Stimulated activated naive CD8-positive, alpha-beta T cell treated with anti-CD3 and anti-CD28 coated beads, Interleukin-15, Interleukin-2, amounts not matched to agents 100 U/mL and 50 U/mL, for 24 hours (primary cell): ENCODE data around the gene MACF1.
"Not testable (repeated sequence)": the region's sequence is repeated elsewhere in the genome, so short reads cannot be mapped to it uniquely, and the experiment has no call there.

ENCODE experiments used
- ATAC-seq: fragments of 150-1000 bp; cut with Tn5 transposase; one replicate; pipeline ENCODE4 v1.10.0; 2021
- DNase-seq: peaks from one replicate; pipeline ENCODE4 v3.0.0; 2021

The MACF1 gene

DNA sequence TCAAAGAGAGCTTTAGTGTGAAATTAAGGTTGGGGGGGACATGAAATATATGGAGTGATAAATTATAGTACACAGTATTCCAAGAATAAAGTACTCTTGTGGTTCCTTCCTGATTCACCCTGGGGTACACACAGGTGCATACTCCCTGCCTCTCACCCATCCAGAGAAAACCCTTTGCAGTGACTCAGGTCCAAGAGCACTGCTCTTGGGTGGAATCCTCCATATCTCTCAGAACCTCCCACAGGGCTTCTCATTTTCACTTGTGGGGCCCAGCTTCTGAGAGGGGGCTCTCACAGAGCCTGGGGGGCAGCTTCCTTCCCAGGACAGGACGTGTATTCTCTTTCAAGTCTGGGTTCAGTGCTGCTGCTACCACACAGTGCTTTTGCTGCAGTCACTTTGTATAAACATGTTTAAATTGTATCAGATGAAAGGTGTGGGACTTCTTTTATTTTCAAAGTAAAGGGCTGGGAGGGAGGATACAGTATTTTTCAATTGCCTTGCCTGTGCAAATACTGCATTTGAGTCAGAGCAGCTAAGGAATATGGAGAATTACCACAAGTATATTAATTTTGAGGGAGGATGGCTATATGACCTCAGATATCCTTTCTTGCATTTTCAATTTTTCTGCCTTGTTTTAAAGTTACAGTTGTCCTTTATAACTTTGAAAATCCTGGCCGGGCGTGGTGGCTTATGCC, 262.1 kb downstream of the MACF1 start:
- DNase-seq (no peak), ATAC-seq (no peak)

DNA sequence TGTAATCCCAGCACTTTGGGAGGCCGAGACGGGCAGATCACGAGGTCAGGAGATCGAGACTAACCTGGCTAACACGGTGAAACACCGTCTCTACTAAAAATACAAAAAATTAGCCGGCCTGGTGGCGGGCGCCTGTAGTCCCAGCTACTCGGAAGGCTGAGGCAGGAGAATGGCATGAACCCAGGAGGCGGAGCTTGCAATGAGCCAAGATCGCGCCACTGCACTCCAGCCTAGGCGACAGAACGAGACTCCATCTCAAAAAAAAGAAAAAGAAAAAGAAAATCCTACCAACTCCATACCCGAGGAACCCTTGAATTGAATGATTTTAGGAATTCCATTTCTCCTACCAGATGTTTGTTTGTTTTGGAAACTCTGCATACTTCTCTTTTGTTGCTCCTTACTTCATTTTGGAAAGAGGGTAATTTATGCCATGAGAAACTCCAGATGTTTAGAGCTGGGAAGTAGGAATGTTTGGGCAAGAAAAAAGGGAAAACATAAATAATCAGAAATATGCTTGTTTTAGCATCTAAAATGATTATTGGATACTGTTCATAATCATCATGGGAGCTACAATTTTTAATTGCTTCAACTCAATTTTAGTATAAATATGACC, 262.7 kb downstream of the MACF1 start:
- not testable (repeated sequence) for ATAC-seq, DNase-seq

DNA sequence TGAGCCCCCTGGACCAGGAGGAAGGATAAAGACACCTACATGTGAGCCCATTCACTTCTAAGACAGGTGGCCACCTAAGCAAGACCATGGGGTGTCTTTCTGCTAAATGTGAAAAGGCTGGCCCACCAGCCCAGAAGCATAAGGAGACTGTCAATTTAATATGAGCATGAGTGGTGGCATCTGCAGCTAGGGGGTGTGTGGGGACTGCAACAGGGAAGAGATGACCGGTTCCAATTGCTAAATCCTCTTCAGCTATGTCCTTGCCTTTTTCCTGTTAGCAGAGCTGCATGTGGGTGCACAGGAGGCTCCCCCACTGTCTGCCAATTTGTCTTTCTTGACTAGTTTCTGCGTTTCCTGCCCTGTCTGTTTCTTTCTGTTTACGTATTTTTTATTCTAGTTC, 264.7 kb downstream of the MACF1 start:
- no peak for ATAC-seq

DNA sequence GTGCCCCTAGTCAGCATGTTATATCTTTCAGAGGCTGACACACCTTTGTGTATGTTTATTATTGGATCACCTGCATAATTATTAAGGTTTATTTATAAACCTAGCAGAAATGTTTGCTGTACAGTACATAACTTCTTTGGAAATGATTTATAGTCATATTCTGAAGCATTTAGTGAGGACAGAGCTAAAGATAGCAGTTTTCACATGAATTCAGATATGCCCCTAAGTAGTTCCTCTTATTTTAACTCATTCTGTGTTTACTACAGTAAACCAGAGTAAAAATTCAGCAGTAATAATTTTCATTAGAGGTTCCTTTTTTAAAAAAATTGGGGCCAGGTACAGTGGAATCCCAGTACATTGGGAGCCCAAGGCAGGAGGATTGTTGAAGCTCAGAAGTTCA, 265.5 kb downstream of the MACF1 start:
- no peak for ATAC-seq
- no peak for DNase-seq

More for the DNA sequence above, 264.7 kb downstream of the MACF1 start:
- DNase-seq, result no peak

DNA sequence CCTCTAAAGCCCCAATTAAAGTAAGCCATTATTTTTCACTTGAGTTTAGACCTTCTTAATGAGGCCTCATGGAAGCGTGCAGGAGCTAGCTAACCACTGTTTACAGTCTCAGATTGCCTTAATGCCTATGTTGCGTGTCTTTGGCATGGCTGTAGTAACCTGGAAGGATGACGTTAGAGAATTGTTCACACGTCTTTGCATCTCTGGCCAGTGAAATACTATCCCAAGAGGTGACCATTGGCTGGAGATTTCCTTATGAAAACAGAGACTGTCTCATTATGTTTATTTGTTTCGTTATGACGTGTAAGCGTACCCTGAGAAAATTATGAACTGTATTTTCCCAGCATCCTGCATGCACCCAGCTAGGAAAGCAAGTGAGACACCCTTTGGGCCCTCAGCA, 268.3 kb downstream of the MACF1 start:
- DNase-seq, result no peak

DNA sequence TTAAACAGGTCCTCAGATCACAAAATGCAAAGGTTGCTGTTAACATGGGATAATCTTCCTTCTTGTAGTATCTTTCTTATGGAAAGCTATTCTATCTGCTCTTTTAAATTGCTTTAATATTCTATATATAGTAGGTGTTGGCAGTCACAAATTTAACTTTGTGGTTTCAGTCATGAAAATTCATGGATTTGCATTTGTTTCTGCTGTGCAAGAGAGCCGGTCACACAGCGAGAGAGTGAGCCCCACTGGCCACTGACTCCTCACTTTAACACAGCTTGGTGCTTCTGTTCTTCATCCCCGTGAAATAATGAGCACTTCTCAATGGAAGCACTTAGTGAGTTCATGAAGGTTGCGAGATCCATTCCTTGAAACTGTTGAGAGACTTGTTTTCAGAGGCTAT, 268.8 kb downstream of the MACF1 start:
- DNase-seq (no peak), ATAC-seq (no peak)

More for the DNA sequence above, 268.3 kb downstream of the MACF1 start:
- no peak for ATAC-seq

DNA sequence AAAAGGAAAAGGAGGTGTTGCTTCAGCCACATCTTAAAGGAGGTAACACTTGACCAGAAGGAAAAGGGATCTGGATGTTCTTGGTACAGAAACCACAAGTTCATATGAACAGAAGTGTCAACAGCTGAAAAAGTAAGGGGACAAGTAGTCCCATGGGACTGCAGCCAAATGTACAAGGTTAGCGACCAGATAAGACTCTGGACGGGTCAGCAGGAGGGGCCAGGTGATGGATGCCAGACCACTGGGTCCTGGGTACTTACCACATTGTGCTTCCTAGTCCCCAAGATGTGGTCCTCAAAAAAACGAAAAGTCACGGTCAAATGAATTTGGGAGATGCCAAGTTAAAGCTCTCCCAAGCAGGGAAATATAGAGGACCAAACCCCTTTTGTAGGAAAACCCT, 270.3 kb downstream of the MACF1 start:
- no peak for DNase-seq
- no peak for ATAC-seq

DNA sequence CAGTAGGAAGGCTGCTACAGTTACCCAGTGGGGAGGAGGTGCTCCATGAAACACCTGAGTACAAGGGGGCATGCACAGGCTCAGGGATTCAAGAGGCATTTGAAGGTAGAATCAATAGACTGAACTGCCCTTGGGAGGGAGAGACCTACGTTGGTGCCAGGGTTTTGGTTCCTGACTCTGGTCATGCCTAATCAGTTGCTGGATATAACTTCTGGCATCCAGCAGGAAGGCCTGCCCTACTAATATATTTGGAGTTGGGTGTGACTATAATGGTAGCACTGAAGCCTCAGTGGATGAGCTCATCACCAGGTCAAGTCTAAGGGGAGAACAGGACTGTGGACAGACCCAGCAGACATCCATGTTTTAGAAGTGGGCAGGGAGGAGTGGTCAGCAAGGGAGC, 271.1 kb downstream of the MACF1 start:
- DNase-seq, ATAC-seq: not testable (repeated sequence)

DNA sequence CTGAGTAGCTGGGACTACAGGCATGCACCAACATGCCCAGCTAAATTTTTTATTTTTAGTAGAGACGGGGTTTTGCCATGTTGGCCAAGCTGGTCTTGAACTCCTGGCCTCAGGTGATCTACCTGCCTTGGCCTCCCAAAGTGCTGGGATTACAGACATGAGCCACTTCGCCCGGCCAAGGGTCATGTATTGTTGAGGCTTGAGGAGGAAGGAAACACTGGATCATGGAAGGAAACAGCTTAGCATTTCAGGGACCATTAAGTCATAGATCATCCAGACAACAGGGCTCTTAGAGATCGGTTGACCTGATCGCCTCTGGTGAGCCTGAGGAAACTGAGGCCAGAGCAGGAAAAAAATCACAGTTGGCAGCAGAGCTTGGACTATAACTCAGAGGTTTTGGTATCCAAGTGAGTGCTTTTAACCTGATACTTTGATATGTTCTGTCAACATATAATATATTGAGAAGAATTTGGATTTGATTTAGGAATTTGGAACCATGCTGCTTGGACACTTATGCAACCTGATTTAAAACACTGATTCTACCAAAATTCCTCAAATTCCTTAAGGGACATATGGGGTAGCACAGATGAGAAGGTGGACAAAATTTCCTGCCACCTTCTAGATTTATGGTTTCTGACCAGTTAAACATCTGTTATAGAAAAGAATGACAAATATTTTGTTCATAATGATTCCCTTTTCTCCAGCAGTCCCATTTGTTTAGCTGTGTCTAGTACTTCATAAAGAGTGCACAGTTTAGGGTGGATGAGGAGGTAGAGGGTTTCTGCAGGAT, 273.8 kb downstream of the MACF1 start:
- DNase-seq (no peak), ATAC-seq (no peak)

DNA sequence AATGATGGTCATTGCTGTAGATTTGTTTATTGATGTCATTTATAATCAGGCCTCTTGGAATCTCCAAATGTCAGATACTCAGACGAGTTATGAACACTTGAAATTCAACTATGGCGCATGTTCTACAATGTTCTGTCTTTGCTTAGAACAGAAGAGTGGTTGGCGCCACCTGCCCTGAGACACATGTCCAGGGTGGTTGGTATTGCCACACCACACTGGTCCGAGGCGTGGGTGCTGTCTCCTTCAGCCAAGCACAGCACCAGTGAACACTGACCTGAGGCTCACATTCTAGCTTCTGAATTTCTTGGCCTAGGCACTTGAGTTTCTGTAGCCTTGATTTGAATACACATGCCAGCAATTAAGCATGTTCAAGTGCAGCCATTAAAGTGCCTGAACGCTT, 276.8 kb downstream of the MACF1 start:
- no peak for ATAC-seq
- no peak for DNase-seq

DNA sequence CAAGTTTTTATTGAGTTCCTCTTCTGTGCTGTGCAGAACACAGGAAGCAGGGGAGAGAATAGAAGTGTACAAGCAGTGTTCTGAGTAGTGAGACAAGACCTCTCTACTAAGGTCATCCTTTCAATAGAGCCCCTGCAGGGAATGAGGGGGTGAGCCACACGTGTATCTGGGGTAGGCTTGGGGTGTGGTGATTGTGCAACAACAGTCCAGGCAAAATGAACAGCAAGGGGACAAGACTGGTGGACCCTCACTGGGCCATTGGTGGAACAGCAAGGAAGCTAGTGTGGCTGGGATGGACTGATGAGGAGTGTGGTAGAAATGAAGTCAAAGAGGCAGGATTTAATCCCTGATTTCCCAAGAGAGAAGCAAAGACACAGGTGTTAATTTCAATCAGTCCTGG, 278.8 kb downstream of the MACF1 start:
- ATAC-seq, result no peak

DNA sequence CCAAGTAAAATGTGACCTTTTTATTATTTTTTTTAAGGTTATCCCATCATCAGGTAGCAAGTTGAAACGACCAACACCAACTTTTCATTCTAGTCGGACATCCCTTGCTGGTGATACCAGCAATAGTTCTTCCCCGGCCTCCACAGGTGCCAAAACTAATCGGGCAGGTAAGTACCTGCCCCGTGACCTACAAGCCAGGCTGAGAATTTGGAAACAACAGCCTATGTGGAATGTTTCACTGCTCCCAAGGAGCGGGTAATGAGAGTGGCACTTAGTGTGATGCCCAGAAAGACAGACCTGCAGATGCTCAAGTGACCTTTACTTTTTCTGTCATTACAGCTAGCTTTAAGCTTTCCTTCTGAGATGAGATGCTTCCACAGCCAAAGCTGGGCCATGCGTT, 280.1 kb downstream of the MACF1 start:
- ATAC-seq (no peak), DNase-seq (no peak)

More for the DNA sequence above, 278.8 kb downstream of the MACF1 start:
- DNase-seq, result no peak

DNA sequence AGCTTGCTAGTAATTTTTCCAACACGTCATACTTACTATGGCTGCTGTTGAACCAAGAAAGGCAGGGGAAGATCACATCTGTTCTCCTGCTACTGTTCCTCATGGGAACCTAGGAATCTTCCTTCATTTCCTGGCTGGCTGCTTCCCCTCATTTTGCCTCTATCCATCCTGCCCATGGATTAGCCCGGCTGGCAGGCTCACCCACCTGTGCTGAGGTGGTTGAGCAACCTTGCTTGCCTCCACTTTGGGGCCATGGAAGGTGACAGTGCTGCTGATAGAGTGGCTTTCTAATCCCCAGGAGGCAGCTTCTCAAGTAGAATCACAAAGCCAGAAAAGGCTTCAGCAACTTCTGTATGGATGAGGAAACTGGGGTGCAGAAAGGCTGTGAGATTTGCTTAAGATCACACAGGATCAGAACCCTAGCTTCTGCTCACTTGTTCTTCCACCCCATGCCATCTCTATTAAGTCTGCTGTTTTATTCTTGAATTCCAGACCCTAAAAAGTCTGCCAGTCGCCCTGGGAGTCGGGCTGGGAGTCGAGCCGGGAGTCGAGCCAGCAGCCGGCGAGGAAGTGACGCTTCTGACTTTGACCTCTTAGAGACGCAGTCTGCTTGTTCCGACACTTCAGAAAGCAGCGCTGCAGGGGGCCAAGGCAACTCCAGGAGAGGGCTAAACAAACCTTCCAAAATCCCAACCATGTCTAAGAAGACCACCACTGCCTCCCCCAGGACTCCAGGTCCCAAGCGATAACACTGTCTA, 280.7 kb downstream of the MACF1 start:
- no peak for DNase-seq
- no peak for ATAC-seq

DNA sequence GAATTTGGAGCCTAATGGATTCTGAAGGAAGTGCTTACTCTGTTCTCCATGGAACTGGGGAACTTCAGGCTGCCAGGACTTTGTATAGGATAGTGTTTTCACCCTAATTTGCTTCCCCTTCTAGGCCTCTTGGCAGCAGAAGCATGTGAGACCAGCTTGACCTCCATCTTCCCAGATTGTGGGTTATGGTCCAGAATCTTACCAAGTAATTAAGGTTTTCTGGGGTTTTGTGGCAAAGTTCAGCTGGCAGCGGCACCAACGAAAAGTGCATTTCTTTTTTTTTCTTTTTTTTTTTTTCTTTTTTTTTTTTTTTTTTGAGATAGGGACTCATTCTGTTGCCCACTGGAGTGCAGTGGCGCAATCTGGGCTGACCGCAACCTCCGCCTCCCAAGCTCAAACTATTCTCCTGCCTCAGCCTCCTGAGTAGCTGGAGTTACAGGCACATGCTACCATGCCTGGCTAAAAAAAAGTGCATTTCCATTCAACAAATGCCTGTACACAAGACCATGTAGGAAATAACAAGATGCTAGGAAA, 283.6 kb downstream of the MACF1 start:
- DNase-seq, result no peak
- ATAC-seq, result no peak

DNA sequence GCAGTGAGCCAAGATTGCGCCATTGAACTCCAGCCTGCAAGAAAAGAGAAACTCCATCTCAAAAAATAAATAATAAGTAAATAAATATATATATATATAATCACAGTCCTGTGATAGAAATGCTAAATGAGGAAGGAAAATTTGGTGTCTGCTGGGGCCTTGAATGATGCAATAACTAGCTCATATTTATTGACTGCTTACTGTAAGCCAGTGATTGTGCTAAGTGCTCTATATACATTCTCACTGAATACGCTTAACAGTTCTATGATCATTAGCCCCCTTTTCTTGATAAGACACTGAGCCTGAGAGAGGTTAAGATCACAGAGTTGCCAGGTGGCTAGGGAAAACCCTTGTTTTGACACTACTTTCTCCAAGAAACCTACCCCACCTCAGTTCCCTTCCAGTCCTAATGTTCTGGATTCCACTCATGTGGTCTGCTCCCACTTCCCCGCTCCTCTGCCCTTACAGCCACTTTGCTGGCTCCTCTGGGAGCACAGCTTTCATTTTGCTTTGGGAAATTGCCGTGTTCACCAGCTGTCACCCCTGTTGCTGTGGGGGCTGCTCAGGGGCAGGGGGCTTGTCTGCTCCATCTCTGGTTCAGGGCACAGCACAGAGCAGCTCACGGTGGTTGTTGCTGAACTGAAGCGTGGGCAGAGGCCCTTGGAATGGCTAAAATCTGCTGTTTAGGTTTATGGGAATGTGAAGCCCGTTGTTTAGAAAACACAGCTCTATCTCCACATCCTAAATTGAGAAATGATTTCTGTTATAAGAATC, 284.5 kb downstream of the MACF1 start:
- no peak for DNase-seq
- no peak for ATAC-seq

DNA sequence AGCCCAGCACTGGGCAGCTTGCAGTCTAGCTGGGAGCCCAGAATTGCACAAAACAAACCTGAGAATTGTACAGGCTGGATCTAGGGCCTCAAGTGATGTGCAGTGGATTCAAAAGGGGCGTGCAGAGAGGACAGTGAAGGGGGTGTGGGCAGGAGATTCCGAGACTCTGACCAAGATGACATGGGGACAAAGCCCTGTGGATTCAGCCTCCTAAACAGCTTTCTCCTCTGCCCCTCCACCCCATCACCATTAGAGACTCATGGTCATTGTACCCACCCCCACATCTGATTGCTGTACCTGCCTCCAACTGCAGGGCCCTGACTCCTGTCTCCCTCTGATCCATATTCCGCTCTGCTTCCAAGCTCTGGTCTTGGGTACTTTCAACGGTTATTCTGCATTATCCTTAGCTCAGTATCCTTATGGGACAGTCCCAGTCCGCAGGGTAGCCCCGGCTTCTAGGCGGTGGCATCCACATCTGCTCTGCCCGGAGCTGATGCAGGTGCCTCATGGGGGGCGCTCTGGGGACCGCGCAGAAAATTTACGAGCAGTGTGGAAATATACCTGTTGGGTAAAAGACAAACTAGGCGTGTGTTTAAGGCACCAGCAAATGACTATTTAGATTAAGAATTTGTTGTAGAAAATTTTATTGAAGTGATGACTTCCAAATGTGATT, 285.2 kb downstream of the MACF1 start:
- no peak for DNase-seq
- no peak for ATAC-seq

DNA sequence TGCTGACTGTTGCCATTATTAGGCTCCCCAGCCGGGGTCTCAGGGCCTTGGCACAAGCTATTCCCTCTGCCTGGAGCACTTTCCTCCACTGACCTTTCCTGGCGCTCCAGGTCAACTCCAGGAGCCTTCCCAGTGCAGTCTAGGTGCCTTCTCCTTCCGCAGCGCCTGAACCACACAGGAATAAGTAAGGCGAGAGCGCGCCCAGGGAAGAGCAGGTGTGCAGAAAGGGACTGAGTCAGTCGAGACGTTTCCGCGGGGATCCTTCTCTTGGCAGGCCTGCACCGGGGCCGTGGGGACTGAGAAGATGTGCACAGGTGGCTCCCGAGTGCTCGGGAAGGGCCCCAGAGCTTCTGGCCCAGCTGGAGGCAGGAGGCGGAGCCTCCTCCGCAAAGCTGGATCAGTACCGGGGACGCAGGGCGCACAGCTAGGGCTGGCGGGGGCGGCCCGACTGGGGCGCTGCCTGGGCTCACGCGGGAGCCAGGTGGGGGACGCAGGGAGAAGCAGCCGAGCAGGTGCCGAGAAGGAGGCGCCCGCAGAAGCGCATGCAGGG, 286.2 kb downstream of the MACF1 start:
- DNase-seq (peak; percentile 20), ATAC-seq (no peak)

DNA sequence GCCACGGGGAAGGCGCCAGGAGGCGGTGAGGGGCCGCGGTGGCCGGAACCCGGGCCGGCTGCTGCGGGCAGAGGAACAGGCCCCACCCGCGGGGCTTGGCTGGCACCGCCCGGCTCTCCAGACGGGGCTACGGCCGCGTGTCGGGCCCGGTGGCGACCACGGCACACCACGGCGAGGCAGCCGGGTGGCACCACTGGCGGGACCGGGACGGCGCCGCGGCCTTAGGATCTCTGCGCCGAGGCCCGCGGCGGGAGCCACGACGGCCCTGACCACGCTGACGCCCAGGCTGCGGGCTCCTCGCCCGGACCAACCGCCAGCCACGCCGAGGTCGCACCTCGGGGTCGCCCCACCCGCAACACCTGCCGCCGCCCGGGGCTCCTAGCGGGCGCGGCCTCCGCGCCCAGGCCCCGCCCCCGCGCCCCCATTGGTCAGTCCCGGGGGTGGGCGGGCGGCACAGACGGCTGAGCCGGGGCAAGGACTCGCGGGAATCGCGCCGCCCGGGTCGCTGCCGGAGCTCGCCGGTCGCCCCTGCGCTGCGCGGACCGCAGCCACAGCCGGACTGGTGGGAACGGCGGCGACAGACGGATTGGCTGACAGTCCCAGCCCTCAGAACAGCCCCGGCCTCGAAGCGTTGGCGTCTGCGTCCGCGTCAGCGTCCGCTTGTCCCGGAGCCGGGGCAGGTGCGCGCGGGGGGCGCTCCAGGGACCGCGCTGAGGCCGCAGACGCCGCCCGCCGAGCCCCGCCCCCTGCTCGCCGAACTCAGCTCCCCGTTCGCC, 286.8 kb downstream of the MACF1 start, which contains the start of gene BMP8A:
Gene BMP8A, plus strand, starts transcription at position 491 of the 776 bp plus-strand sequence. CDS start 356 bp downstream, outside the sequence.
- ATAC-seq (peak; percentile 85), DNase-seq (peak; percentile 81)
